Ecto neural progenitor cell (in vitro differentiated cells): ENCODE data around the gene CDC40.

Source experiments
- DNase-seq: peaks from one replicate; pipeline ENCODE4 v3.0.0-alpha.2; 2018; ENCODE audit warnings: low spot score

Gene CDC40

GRCh38 chr6:110180228-110181008, at the start of gene CDC40:
Gene CDC40, plus strand, starts transcription at chr6:110180427. Its CDS starts 18 bp downstream, at chr6:110180445.
- DNase-seq: peak; percentile 72

- no peak for DNase-seq
Observed at GRCh38 chr6:110137924-110138887, 42.0 kb upstream of the CDC40 start.

- no peak for DNase-seq
Observed at GRCh38 chr6:110139052-110139451, 41.2 kb upstream of the CDC40 start.

DNA sequence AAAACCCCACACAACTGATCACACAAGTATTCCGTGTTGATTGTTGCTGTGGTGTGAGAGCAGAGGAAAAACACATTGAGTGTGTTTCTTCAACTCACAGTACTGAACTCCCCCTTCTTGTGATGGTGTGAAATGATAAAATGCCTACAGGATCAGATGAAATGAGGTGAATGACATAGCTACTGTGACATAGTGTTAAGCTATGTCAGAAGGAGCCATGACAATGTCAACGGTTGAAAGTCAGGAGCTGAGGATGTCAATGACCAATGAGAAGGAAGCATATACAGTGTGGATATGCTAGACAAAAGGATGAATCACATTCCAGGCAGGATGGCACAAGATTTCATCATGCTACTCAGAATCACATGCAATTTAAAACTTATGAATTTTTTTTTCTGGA, 39.6 kb upstream of the CDC40 start:
- DNase-seq: no peak

DNA sequence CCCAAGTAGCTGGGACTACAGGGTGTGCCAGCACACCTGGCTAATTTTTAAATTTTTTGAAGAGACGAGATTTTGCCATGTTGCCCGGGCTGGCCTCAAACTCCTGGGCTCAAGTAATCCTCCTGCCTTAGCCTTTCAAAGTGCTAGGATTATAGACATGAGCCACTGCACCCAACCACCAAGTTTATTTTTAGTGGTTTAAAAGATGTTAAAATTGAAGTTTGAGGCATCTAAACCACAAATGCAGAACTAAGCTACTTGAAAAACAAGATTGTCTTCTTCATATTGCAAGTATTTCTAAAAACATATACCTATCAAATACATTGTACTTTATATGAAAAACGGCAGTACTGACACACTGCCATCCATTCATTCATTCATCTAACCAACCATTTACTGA, 32.4 kb upstream of the CDC40 start:
- no peak for DNase-seq

DNA sequence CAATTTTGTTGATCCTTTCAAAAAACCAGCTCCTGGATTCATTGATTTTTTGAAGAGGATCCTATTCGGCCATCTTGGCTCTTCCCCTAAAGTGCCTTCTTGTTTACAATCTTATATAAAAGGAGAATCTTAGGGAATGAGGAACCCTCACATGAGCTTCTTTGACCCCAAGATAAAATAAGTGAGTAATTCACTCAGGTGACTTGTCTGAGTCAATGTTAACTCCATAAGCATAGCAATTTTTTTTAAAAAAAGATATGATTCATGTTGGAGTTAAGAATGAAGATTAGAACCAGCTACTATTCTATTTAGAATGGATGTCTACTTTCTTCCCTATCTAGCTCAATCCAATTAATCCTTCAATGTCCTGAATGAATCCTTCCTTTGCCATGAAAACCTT, 21.7 kb upstream of the CDC40 start:
- no peak for DNase-seq

GRCh38 chr6:110170081-110170480, 10.1 kb upstream of the CDC40 start:
- no peak for DNase-seq

DNA sequence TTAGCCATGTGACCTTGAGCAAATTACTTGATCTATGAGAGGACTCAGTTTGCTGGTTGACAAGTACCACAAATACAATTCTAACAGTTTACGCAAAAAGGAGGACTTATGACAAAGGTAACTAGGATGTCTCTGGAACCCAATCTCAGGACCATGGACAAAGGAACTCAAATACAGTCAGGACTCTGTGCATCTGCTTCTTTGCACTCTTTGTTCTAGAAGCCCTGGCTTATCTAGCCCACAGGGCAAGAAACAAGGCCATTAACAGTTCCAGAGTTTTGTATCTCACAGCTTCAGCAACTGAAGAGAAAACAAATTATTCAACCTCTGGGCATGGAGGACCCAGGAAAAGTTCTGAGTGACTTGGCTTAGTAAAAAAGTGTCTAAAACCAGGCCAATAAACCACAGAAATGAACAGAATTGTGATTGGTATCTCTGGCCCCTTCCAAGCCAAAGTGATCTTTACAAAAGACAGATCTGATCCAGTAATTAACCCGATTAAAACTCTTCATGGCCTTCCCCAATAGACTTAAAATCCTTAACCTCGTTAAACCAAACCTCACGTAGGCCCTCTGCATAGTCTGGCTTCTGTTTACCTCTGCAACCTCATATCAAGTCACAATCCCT, 6.6 kb upstream of the CDC40 start:
- no peak for DNase-seq

- DNase-seq: peak; percentile 70
Observed at GRCh38 chr6:110178626-110179405, 1.4 kb upstream of the CDC40 start.

DNA sequence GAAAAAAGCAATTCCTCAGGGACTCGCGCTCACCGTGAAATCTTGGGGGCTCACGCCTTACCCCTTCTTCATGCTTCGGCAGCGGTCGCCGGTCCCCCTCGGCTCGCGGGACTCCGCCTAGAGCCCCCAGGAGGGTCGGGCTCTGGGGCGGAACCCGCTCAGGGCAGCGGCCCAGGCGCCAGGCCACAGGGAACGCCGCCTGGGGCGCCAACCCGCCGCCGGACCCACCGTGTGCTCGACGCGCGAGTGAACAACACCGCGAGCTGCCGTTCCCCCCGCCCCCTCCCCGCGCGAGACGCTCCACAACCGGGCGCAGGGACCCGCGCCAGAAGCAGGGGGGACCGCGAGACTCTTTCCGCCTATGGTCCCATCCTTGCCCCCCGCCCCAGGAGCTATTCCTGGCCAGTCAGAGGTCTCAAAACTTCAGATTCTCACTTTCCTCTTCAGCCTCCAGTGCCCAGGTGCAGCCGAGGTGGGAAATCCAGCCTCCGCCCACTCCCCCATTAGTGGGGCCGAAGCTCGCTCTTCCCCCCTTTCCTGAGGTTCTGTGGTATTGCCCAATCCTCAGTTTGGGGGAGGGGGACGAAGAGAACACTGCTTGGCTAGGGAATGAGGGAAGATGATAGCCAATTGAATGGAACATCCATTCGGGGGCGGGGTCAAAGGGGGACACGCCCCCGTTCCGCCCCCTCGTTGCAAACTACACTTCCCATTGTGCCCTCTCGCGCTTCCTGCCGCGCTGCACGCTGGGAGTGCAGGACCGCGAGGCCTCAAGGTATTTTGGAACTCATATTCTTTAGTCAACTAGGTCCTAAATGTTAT, 610 bp upstream of the CDC40 start, which contains the start of gene WASF1:
Gene WASF1, minus strand, starts transcription at position 265 of the 822 bp plus-strand sequence. CDS start 52,069 bp downstream, outside the sequence.
- DNase-seq: peak; percentile 97

DNA sequence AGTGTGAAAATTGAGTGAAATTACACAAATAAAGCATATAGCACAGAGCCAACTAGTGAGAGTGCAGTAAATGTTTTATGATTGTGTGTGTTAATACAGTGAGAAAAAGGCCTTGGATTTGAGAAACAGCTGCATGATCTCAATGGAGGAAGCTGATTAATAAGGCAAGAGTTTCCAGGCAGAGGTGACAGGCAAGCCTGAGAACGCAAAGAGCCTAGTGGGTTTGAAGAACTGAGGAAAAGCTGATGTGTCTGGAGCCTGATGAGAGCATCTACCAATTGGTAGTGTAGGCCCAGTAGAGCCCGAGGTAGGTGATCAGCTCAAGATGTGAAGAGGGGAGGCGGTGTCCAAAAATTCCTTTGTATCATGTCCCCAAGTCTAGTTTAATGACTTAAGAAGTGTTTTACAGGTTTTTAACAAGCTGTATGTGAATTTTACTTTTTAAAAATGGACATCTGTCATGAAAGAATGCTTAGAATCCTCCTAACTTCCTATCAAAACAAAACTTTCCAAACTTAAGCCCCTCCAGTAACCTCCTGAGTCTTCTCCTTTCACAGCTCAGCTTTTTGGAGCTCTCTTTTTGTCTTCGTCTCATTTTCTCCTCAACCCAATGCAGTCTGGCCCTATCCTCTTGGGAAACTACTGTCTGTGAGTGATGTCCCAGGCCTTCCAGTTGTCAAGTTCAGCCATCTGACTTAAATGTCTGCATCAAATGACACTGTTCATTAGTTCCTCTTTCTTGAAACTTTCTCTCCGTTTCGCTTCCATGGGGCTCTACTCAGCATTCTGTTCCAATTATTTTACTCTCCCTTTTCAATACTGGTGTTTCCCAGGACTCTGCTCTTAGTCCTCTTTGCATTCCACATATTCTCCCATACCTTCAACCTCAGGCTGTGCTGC, 1.2 kb downstream of the CDC40 start:
- no peak for DNase-seq

DNA sequence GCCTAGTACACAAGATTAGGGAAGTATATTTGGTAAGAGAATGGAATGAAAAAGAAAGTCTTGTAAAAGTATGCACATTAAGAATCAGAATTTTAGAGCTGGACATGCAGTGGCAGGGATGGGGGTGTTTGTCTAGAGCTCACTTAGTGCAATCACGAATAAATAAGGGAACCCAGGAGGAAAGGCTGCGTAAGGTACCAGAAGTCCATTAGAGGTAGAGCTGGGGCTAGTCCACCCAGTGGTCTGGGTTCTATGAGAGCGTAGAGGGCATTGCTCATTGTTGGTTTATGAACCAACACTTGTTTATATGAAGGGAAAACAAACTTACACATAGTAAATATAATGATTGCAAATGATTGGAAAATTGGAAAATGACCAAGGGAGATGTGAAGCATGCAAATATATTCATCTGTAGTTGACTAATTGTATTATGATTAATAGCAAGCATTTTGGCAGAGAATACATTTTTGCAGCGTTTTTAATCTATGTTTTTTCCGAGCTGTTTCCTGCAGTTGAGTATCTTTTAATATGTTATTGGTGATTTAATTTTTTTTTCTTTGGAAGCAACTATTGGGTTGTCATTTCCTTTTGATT, 3.2 kb downstream of the CDC40 start:
- no peak for DNase-seq

DNA sequence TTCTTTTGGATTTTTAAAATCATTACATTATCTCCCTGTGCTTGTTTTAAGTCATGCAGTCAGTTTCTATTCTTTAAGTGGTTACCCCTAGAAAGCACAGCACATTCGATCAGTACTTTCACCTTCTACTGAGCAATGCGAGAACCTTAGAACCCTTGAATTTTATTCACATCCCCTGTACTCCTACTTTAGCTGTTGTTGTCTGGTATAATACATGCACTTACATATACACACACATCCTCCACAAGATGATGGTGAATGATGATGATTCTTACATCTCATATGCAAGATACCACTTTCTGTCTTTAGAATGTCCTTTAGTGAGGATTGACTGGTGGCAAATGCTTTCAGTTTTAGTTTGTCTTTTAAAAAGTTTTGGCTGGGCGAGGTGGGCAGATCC, 5.7 kb downstream of the CDC40 start:
- DNase-seq: no peak

DNA sequence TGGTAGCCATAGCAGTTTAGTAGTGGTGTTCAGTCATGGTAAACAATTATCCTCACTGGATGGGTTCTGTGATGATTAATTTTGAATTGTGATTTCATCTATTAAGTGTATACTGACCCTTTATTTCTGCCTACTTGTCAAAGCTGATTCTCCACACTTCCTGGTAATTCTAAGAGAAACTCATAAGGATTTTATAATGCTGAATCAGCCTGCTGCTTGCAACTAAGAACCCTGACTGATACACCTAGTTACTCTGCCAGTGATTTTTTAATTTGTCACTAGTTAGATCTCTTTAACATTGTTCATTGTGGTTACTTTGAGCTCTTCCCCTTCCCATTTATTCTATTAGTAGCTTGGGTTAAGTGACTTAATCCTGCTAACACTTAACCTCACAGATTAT, 8.6 kb downstream of the CDC40 start:
- DNase-seq: no peak

DNA sequence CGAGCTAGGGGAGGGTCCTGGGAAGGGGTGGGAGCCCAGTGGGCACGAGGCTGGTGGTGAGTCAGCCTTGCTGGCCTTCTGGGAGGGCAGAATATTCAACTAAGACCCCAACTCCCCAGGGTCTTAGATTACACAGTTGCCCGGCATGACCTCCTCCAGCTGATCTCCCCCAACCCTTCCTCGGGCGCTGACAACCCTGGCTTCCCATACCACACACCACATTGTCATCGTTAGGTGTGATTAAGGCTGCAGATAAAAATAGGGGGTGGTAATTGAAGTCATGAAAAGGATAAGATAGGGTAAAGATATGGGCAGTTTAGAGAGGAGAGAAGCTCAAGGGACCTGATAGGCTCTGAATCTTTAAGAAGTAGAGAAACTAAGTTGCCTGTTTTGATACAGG, 10.5 kb downstream of the CDC40 start:
- no peak for DNase-seq

GRCh38 chr6:110191477-110191876, 11.2 kb downstream of the CDC40 start:
- no peak for DNase-seq

DNA sequence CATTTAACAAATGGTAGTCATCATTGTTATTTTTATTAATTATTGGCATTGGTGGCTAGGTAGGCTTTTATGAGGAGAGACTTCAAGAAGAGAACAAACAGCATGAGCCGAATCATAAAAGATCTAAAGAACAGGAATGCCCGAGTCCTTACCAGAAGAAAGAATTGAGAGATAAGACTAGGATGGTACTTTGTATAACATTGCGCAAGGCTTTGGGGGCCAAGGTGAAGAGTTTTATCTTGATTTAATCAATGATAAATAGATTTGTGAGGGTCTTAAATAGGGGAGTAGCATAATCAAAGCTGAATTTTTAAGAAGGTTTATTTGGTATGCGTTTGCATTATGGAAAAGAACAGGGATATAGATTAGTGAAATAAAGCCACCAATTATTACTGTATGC, 15.4 kb downstream of the CDC40 start:
- no peak for DNase-seq

- DNase-seq: no peak
Observed at GRCh38 chr6:110196874-110197273, 16.6 kb downstream of the CDC40 start.

GRCh38 chr6:110198561-110198960, 18.3 kb downstream of the CDC40 start:
- DNase-seq: no peak
